Stimulated activated CD8-positive, alpha-beta memory T cell treated with anti-CD3 and anti-CD28 coated beads, Interleukin-15, amount 100 ng/mL, for 1 hour (primary cell): Measurements from ENCODE around the gene BAIAP2L1.
A peak's percentile ranks its signal among the peaks of the same experiment; 100 is the strongest.

ENCODE experiments used
- DNase-seq: peaks from one replicate; pipeline ENCODE4 v3.0.0-alpha.2; 2020; ENCODE audit warnings: low read depth

Gene BAIAP2L1

GRCh38 chr7:98293746-98294145, 107.1 kb downstream of the BAIAP2L1 start:
- no peak for DNase-seq

DNA sequence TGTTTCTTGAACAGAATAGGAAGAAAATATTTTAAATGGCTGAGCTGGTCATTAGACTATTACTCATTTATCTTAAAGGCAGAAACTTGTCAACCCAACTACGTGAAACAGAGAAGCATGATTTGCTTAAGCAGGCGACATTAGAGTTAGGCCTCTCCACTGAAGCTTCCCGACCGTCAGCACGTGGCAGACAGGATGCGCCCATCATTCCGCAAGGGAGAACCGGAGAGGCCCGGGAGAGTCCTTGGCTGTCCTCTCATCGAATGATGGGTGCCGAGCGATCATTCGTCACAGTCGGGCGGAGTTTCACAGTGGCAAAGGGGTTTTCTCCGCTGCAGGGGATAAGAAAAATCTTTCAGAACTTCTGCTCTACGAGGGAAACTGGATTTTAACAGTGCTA, 107.6 kb downstream of the BAIAP2L1 start:
- no peak for DNase-seq

DNA sequence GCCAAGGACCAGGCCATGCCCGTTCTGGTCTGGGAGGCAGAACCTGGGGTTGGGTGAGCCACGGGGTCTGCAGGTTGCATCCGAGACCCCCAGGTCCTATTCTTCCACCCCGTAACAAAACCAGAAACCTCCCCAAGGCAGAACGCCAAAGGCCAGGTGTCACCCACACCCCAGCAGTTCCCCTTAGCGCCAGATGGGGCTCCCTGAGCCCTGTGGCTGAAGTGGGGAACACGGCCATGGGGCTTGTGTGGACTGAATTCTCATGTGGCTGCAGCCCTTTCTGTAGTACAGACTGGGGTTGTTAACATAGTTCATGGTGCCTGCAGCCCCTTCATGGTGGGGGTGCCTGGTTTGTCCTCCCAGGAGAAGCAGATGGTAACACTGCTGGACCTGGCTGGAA, 109.2 kb downstream of the BAIAP2L1 start:
- DNase-seq = no peak

GRCh38 chr7:98289333-98289875, 111.5 kb downstream of the BAIAP2L1 start:
- no peak for DNase-seq

- no peak for DNase-seq
These were observed 112.6 kb downstream of the BAIAP2L1 start for GRCh38 chr7:98288064-98288823.

- DNase-seq = no peak
These were observed 113.4 kb downstream of the BAIAP2L1 start for GRCh38 chr7:98287486-98287959.

DNA sequence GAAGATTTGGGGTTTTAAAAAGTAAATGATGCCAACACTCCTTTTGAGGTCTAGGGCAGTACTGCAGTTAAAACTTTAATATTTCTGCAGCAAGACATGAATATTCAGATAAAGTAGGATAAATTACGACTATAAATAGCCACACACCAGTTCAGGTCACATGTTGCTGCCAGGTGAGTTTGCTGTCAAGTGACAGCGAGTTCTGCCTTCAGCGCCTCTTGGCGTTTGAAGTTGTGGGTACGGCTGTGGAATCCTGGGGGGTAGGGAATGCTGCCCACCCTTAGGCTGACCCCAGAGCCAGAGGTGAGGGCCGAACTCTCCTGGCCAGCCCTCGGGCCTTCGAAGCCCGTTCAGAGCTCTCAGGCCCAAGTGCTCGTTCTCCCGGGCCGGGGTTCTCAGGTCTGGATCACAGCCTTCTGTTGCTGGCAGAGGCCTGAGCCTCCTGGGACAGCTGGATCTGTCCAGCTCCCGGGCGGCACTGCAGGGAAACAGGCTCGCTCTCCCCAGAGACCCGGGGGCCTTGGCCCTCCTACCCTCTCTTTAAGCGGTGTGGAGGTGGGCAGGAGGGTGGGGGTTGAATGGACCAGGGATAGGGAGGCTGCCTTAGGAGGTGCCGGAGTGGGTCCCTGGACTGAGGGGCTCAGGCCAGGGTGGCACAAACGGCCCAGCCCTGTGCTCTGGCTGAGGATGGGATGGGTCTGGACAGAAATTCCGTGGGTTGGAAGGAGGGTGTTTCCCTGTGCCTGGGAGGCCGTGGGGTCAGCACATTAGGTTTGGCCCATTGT, 114.0 kb downstream of the BAIAP2L1 start:
- DNase-seq = no peak

DNA sequence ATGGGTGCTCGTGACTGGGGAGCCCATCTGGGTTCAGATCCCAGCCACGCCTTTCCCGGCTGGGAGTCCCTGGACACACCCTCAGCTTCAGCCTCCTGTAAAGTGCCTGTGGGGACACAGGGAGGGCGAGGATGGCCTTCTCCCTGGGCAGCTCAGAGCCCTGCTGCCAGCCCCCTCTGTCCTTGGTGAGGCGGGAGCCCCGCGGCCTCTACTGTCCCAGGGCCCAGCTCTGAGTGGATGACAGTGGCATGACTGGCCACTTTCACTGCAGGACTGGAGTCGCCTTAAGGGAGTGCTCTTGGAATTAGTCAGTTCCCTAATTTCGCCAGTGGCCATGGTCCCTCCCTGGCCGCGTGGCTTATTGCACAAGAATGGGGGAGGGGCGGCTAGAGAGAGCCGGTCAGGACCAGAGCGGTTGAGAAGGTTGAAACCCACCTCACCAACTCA, 114.8 kb downstream of the BAIAP2L1 start:
- DNase-seq = no peak

- DNase-seq = no peak
These were observed 115.5 kb downstream of the BAIAP2L1 start for GRCh38 chr7:98285157-98286092.

DNA sequence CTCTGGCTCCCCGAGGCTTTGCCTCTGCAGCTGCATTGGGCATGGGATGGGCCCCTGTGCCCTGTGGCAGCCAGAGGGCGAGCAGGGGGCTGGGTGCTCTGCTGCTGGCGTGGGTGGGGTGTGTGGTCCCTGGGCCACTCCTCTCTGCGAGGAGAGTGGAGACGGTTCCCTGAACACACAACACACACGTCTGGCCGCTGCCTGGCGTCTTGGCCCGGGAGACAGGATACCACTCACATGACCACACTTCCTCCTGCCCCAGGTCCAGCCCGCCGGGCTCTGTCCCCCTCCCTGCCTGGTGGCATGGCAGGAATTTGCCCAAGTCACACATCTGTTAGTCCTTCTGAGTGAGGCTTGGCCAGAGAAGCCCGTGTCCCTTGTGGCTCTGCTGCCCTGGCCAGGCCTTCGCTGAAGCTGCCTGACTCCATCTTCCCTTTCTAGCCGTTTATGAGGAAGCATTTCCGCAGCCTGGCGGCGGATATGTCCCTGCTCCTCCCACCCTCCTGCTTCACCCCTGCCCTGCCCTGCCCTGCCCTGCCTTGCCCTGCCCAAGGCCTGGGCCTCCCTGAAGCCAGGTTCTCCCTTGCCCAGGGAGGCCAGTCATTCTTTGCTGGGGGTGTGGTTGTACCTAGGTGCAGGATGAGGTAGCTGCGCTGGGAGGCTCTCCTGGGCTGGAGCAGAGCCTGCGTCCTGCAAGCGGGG, 116.4 kb downstream of the BAIAP2L1 start:
- no peak for DNase-seq

- no peak for DNase-seq
These were observed 117.0 kb downstream of the BAIAP2L1 start for GRCh38 chr7:98283887-98284222.

DNA sequence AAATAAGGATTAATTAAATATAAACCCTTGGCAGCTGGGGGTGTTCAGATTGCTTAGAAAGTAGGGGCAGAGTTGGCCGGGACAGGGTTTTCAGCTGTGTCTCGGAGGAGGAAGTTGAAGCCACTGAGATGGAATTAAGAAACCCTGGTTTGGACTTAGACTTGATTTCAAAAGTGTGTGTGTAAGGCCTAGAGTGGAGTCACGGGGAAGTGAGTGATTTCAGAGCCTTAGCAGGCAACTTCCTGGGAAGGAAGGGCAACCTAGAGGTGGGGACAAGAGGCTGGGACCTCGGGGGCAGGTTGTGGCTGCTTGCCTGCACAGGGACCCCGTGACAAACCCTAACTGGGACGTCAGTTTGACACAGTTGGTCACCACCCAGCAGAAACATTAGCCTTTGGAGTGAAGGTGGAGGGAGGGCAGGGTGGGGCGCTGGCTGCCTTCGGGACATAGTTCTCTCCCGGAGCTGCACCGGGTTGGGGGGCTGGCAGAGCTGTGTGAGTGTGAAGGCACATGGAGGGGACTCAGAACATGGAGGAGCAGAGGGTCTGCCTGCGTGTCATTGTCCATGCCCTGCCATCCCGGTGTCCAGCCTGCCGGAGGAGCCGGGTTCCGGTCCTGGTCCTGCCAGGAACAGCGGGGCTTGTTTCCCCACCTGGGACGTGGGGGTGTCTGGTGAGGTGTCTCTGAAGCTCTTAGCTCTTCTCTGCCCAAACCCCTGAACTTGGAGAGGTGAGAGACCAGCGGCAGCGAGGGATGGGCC, 117.6 kb downstream of the BAIAP2L1 start:
- DNase-seq = no peak

DNA sequence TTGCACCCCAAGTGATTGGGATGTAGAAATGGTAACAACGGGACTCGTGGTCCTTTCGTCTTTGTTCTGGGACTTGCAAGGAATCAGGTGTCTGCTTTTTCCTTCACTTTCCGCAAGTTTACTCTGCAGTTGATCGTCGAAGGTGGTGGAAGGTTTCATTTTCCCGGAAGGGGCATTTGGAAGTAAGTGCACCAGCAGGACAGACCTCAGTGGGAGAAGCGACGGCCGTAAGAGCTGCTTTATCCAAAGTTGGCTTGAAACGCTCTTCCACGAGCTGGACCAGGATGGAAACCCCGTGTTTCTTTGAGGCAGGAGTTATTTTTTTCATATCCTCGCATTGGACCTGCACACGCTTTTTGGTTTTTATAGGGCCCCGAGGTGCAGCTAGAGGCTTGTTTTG, 118.2 kb downstream of the BAIAP2L1 start:
- DNase-seq = no peak

DNA sequence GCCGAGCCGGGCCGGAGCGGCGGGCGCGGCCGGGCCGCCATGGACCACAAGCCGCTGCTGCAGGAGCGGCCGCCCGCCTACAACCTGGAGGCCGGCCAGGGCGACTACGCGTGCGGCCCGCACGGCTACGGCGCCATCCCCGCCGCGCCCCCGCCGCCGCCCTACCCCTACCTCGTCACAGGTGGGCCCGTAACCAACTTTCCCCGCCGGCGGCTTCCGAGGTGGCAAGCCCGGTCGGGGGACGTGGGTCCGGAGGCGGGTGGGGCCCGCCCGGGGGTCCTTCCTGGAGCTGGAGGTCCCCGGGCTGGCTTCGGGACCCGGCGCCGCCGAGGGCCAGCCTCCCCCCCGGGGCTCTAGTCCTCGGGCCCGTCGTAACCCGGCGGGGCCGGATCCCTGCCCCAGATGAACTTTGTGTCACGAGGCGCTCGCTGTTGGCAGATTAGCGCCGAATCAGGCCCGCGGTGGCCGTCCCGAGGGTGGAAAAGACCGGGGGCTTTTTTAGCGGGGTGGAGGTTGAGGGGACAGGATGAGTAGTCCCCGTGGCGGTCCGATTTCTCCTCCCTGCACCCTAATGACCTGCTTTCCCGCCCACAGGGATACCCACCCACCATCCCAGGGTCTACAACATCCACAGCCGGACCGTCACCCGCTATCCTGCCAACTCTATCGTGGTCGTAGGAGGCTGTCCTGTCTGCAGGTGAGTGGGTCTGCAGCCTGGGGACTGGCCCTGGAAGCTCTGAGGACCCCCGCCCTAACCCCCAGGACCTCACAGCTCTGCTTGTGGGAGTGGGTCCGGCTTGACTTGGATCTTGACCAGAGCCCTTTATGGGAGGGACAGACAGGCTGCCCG, 118.9 kb downstream of the BAIAP2L1 start:
- DNase-seq = peak; percentile 5

- DNase-seq = peak; percentile 87
These were observed 119.8 kb downstream of the BAIAP2L1 start, which contains the start of gene BRI3 for GRCh38 chr7:98280791-98281756. TSS of gene BRI3 (plus strand) at chr7:98281686. CDS start at chr7:98281796, 110 bp downstream.

DNA sequence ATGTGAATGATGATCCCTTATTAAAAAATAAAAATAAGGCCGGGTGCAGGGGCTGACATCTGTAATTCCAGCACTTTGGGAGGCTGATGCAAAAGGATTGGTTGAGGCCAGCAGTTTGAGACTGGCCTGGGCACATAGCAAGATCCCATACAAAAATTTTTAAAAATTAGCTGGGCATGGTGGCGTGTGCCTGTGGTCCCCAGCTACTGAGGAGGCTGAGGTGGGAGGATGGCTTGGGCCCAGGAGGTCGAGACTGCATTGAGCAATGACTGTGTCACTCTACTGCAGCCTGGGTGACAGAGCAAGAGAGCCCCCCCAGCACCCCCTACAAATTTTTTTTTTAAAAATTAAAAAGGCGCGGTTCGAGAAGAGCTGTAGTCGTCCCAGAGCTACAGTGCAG, 120.6 kb downstream of the BAIAP2L1 start:
- DNase-seq = no peak

GRCh38 chr7:98278936-98279335, 122.0 kb downstream of the BAIAP2L1 start:
- no peak for DNase-seq

DNA sequence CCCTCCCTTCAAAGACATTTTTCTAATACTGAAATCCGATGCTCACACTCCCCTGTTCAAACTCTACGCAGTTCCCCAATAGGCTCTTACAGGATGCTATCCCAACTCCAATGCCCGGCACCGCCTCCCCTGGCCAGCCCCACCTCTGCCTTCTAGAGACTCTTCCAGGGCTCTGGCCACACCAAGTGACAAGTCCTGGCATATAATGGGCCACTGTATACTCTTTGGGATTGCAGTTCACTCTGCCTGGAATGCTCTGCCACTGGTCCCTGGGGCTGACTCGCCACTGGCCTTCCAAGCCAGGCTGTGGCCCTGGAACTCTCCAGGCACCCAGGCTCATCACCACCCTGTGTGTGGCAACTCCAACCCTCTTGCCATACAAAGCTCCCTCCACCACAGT, 122.5 kb downstream of the BAIAP2L1 start:
- DNase-seq = no peak
